HG03025 (cell line): ENCODE data around the gene RASGRF2.

Experiments
- ATAC-seq: cut with Tn5 transposase; IDR thresholded peaks from one replicate; pipeline ENCODE4 v1.9.1; 2021; ENCODE audit warnings: mild to moderate bottlenecking, moderate library complexity; ENCODE audit not compliant: unreplicated experiment, low FRiP score

RASGRF2 gene, protein sequence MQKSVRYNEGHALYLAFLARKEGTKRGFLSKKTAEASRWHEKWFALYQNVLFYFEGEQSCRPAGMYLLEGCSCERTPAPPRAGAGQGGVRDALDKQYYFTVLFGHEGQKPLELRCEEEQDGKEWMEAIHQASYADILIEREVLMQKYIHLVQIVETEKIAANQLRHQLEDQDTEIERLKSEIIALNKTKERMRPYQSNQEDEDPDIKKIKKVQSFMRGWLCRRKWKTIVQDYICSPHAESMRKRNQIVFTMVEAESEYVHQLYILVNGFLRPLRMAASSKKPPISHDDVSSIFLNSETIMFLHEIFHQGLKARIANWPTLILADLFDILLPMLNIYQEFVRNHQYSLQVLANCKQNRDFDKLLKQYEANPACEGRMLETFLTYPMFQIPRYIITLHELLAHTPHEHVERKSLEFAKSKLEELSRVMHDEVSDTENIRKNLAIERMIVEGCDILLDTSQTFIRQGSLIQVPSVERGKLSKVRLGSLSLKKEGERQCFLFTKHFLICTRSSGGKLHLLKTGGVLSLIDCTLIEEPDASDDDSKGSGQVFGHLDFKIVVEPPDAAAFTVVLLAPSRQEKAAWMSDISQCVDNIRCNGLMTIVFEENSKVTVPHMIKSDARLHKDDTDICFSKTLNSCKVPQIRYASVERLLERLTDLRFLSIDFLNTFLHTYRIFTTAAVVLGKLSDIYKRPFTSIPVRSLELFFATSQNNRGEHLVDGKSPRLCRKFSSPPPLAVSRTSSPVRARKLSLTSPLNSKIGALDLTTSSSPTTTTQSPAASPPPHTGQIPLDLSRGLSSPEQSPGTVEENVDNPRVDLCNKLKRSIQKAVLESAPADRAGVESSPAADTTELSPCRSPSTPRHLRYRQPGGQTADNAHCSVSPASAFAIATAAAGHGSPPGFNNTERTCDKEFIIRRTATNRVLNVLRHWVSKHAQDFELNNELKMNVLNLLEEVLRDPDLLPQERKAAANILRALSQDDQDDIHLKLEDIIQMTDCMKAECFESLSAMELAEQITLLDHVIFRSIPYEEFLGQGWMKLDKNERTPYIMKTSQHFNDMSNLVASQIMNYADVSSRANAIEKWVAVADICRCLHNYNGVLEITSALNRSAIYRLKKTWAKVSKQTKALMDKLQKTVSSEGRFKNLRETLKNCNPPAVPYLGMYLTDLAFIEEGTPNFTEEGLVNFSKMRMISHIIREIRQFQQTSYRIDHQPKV (N-terminal part only)

DNA sequence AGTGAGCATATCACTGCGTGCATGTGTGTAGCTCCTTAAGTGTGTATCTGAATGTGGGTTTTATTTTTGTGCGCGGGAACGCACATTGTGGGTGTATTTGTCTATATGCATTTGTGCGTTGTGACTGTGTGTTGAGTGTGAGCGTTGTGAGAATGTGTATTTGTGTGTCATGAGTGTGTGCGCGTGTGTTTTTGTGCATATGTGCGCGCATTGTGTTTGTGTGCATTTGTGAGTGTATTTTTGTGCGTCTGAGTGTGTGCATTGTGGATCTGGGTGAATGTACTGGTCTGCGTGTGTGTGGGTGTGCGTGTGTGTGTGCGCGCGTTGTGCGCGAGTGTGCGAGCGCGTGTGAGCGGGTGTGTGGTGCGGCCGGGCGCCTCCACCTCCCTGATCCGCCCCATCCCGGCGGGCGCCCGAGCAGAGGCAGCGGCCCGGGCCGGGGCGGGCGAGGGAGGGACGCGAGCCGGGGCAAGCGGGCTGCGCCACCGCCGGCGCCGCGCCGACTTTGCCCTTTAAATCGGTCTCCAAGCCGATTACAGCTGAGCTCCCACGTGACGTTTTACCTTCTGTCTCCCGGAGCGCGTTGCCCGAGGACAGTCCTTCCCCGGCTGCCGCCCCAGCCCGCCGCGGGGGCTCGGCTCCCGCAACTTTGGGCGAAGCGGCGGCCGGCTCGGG lies at the start of gene RASGRF2:
Gene RASGRF2, plus strand, starts transcription at position 596 of the 675 bp plus-strand sequence. CDS start 376 bp downstream, outside the sequence.
- no peak for ATAC-seq

DNA sequence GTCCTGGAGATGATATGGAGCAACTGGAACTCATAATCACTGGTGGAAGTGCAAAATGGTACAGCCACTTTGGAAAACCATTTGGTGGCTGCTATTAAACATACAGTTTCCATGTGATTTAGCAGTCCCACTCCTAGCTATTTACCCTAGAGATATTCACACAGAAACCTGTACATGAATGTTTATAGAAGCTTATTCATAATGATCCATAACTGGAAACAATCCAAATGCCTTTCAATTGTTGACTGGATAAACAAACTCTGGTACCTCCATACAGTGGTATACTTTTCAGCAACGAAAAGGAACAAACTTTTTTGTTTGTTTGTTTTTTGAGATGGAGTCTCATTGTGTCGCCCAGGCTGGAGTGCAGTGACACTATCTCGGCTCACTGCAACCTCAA lies 47.7 kb upstream of the RASGRF2 start:
- no peak for ATAC-seq

DNA sequence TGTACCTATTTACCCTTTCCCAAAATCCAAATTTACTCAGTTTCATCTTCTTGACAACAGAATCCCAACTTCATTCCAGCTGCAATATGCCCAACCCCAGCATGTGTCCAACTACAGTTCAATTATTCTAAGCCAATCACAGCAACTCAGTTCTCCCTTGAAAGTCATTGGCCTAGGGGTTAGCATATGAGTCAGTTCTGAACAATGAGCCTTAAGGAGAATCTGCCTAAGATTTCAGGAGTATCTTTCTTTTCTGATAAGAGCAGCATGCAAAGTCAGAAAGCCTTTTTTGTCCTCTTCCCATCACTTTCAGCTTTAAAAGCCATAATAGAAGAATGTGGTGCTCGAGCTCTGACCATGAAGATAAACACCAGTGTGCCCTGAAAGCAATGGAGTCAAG lies 44.4 kb upstream of the RASGRF2 start:
- ATAC-seq, result no peak

DNA sequence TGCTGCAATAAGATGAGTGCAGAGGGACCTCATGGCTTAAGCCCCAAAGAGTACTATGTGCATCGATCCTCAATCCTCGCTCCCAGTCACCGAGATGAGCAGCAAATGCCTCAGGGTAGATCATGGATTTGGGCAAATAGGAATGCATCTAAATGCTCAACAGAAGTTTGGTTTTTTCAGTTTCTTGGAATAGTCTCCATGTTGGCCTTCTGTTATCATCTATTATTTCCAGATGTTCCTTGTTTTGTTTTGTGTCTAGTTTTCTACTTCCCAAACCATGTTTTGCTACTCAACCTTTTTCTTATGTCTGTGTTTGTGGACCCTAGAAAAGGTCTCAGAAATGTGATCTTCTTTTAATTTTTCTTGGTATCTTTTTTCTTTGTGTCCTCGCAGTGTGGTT lies 43.5 kb upstream of the RASGRF2 start:
- no peak for ATAC-seq

DNA sequence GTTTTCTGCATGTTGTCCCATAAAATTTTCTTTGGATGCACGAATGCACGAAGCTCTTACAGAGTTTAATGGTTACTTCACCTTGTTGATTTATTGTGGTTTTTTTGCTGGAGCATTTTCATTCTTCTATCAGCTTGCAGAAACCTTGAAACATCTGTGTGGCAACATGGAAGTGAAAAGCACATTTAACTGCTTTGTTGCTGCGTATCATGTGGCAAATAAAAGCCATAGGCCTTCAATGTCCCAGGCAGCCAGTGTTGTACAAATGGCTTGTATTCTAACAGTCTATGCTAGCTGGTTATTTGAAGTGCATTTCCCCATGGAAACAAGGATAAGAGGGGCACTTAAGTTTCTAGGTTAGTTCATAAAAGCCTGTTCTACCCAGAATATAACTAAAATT lies 42.5 kb upstream of the RASGRF2 start:
- no peak for ATAC-seq

DNA sequence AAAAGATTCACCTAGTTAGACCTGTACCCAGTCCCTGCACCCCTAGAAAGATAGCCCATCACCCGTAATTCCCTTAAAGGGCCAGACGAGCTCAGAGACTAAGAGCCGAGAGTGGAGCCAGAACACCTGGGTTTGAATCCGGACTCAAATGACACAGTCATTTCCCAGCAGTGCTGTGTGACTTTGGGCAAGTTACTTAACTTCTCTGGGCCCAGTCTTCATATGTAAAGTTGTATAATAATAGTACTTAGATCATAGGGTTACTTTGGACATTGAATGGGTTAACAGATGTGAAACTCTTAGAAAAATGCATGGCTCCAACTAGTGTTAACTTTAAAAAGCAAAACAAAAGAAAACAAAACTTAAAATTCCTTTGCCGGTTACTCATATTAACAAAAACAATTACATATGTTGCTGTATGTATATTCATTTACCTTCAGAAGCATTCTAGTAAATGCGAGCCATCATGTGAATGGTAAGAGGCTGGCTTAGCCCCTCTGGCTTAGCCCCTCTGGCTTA lies 40.4 kb upstream of the RASGRF2 start:
- no peak for ATAC-seq

DNA sequence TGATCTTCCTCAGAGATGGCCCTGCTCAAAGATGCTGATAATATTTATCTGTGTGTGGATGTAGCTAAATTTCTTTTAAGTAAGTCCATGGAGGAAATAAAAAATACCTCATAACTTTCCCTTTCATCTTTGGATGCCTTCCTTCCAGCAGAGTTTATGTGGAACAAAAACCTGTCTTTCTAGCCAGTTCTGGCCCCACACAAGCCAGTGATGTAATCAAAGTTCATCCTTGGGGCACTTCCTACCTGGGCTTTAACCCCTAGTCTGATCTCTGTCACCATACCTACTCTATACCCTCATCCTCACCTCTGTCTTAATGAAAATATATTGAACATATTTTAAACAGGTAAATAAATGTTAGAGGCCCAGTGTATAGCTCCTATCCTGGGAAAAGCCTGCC lies 39.8 kb upstream of the RASGRF2 start:
- no peak for ATAC-seq

DNA sequence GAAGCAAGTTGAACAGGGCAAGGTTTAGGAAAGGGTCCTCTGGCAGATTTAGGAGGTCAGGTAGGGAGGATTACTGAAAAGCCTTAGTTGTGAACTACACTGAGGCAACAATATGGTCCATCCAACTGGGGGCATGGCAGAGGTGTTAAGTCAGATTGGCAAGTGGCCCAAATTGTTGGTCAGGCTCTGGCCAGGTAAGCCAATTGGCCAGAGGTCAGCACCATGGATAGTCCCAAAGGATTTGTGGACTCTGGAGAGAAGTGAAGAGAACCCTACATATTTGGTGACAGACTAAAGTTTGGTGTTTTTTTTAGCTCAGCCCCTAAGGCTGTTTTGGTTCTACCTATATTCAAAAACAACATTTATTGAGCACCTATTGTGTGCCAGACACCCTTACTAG lies 39.1 kb upstream of the RASGRF2 start:
- ATAC-seq, result no peak

DNA sequence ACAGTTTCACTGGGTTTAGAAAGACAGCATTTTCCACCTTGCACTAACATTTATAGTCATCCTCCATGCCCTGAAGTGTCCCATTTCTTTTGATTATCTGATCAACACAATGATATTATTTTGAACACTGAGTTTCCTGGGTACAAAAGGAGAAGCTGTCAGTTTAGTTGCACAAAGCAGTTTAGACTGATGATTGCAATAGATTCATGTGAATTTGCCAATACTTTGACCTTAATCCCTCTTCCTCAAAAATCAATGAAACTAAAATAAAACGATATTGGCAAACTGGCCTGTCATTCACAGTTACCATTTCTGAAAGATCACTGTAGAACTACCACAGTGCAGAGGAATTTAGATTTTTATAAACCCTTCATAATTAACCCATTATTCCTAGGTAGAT lies 34.2 kb upstream of the RASGRF2 start:
- no peak for ATAC-seq

DNA sequence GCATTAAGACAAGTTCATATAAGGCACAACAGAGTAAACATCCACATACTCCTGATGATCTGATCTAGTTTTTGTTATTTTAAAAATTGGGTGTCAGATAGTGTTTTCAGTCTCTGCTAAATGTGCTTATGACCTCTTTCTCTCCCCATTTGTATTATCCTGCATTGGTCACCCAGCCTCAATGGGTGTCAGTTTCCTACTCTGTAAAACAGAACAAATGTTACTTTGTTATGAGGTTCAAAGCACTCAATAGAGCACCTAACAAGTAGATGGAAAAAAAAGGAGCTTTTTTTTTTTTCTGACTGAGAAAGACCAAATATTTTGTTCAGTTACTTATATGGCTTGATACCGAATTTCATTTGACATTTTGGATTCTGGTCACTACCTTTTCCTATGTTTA lies 33.6 kb upstream of the RASGRF2 start:
- ATAC-seq, result no peak

DNA sequence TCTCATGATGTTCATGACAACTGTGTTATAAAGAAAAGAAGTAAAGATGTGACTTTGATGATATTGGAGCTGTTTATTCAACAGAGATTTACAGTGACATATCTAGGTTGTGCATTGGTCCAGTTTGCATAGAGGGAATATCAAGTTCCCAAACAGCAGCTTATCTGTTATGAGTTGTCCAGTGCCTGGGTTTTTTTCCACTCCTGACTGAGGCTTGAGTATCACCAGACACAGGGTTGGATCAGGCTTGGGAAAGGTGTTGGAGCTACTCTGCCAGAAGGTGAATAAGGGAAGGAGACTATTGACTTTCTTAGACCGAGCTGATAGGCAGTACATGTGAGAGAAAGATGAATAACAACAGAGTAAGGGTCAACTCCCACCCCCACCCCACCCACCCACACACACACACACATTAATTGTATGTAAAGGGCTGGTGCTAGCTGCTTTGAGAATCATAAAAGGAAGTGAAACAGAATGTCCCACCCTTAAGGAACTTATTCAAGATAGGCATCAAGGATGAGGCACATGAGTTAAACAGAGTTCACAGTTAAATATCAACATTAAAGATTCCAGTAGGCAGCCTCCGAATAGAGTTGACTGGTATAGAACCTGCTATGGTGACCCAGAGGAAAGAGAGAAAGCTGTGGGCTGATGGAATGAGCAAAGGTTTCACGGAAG lies 33.0 kb upstream of the RASGRF2 start:
- no peak for ATAC-seq

DNA sequence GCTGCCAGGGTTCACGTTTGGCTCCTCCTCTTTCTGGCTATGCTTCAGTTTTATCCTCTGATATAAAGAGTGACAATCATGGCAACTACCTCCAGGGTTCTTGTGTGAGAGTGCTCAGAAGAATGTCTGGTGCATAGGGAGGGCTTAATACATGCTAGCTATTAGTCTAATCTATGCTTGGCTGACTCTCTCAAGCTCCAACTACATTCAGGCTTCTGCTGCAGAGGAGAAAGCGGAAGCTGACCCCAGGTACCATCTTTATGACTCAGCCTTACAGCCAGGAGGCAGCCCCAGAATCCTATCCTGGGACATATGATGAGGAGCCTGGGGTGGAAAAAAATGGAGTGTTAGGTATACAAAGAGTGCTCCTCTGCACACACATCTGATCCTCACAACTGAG lies 32.1 kb upstream of the RASGRF2 start:
- ATAC-seq, result no peak

DNA sequence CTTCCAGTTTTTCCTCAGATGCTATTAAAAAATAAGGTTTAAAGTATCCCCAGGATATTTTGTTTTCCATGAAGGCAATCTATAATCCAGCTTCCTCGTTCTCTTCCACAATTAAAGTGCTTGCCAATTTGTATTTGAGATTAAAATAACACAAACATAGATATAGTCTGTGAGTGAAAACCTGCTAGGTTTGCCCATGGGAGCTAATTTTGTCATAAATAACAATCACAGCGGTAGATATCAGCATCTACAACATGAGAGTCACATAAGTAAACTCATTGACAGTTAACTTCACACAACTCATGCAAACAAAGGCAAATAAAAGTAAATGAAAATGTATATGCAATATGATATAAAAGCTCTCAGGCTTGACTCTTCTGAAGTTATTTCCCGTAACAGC lies 29.2 kb upstream of the RASGRF2 start:
- no peak for ATAC-seq

DNA sequence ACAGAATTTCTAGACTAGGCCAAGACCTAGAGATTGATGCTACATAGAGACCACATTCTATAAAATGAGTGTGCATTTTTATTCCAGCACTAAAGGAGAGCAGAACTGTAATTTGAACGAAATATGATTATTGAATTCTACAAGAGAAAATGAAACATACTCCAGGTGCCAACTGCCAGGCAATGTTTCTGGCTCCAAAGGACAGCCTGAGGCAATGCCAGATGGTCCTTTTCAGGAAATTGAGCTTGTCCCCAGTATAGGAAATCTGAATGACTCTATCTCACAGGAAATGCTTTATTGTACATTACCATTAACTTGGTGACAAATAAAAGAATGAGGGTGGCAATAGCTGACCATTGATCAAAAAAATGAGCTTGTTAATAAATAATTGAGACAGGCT lies 28.8 kb upstream of the RASGRF2 start:
- no peak for ATAC-seq

DNA sequence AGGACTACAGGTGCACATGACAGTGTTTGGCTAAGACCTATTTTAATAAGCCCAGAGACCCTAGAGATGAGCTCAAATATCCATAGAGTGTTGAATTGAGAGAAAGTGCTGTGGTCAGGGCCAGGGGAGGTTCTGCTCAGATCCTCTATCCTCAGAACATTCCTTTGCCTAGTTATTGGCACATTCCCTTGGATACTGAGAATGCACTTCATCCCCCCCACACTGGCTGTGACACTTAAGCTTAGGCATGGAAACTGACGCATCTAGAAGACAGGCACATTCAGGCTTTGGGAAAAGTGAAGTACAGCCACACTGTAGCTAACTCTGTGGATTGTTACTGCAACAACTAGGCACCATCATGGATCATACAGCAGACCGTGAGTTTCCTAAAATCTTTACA lies 27.1 kb upstream of the RASGRF2 start:
- no peak for ATAC-seq

DNA sequence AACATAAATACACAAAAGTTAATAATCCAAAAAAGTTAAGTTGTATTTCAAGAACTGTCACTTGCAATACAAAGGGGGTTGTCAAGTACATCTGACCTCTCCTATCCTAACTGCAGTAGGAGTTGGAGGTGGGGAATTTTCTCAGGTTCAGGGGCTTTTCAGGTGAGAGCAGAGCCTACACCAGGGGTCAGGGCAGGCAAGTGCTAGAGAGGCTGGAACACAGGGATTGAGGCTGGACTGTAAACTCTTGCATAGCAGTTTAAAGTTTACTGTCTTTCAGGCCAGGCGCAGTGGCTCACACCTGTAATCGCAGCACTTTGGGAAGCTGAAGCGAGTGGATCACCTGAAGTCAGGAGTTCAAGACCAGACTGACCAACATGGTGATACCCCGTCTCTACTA lies 25.4 kb upstream of the RASGRF2 start:
- no peak for ATAC-seq

DNA sequence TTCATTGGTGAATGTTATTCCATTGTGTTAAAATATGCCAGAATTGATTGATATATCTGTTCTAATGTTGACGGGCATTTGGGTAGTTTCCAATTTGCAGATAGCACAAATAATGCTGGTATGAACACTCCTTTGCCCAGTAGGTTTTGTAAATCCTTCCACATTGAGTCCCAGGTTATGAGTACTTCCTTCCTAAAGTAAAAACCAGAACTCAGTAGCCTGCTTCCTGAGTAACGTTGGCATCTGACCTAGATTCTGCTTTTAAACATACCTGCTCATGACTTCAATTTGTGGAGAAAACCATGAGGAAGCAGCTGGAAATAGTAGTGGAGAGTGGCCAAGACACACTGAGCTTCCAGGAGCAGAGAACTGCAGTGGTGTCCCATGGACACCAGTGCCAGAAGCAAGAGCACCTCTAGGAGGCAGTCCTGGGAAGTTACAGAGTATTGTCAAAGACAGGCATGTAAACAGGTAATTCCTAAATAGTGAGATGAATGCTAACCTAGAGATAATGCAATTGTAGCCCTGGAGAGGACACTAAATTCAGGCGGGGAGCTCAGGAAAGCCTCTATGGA lies 24.3 kb upstream of the RASGRF2 start:
- no peak for ATAC-seq

DNA sequence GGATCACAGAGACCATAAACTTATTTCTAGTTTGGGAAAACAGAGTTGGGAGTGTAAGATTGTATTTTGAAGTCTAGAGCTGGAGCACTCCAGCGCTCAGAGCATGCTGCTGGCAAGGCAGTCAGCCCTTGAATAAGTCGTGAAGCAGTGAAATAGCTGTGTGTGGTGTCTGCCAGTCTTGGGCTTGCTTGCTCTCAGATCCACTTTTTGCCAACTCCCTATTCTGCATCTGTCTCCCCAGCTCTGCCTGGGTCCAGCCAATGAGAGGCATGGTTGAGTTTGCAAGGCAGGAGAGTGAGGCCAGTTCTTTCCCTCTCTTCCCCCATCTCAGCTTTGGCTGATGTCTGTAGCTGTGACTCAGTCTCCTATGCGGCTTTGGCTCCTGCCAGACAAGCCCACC lies 23.3 kb upstream of the RASGRF2 start:
- no peak for ATAC-seq

DNA sequence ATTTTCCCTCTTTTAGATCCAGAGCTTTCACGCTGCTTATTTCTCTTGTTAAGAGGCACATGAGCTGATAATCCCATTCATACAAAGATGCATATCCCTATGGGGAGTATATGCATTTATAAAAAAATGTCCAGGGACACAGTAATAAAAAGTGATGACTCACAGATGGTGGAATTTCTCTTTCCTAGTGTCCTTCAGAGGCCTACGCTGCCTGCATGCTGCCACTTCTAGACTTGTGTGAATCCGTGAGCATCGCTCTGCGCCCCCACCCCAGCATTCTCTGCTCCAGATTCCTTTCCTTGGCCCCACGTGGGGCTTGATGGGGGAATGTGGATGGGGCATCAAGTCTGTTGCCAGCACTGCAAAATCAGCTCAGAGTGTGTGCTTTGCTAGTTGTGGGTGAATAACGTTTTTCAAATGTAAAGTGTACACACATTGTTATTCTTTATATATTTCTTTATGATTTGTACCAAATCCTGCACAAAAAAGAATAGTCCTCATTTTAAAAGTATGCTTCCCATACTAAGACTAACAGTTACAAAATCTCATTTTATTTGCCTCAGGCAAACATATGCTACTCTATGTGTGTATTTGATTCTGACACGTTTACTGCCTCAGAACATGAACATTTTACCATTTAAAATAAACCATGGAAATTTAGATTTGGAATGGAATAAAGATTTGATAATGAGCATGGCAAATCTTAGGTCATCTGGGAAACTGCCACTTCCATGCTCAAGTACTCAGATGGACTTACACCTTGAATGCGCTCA lies 22.4 kb upstream of the RASGRF2 start:
- ATAC-seq, result no peak
